Smooth muscle cell (in vitro differentiated cells): ENCODE measurements around the gene GMIP. TPM values are rescaled to one million over a fixed set of nuclear protein-coding genes. Genes with fewer than 3 reads are reported as not detected.

Experiments
- DNase-seq: peaks from one replicate; lab custom pipeline; 2025; ENCODE audit not compliant: unreplicated experiment; lab: John Stamatoyannopoulos, UW
- H2AFZ ChIP-seq: fragments of 200-600 bp; sonication (generic); 2 replicates; pipeline ENCODE4 v1.6.0; 2016; ENCODE audit warnings: antibody characterized with exemption, low read depth, mild to moderate bottlenecking
- H3F3A ChIP-seq: fragments of 200-600 bp; sonication (generic); 2 replicates; pipeline ENCODE4 v1.6.0; 2017; ENCODE audit warnings: antibody characterized with exemption, low read depth
- H3K27ac ChIP-seq: fragments of 200-600 bp; sonication (generic); 2 replicates; pipeline ENCODE4 v1.5.1; 2016; ENCODE audit warnings: low read depth, mild to moderate bottlenecking
- H3K27me3 ChIP-seq: fragments of 200-600 bp; sonication (generic); 2 replicates; pipeline ENCODE4 v1.6.1; 2016; ENCODE audit warnings: low read depth, mild to moderate bottlenecking
- H3K36me3 ChIP-seq: fragments of 200-600 bp; sonication (generic); 2 replicates; pipeline ENCODE4 v1.5.1; 2016; ENCODE audit warnings: low read depth
- H3K4me1 ChIP-seq: fragments of 200-600 bp; sonication (generic); 2 replicates; pipeline ENCODE4 v1.5.1; 2016; ENCODE audit warnings: low read depth
- H3K4me2 ChIP-seq: fragments of 200-600 bp; sonication (generic); 2 replicates; pipeline ENCODE4 v1.6.0; 2016; ENCODE audit warnings: mild to moderate bottlenecking
- H3K4me3 ChIP-seq: fragments of 200-600 bp; sonication (generic); 2 replicates; pipeline ENCODE4 v1.5.1; 2016; ENCODE audit warnings: mild to moderate bottlenecking
- H3K79me2 ChIP-seq: fragments of 200-600 bp; sonication (generic); 2 replicates; pipeline ENCODE4 v1.6.0; 2016; ENCODE audit warnings: low read depth, mild to moderate bottlenecking
- H3K9ac ChIP-seq: fragments of 200-600 bp; sonication (generic); 2 replicates; pipeline ENCODE4 v1.6.0; 2016; ENCODE audit warnings: low read depth
- H3K9me3 ChIP-seq: fragments of 200-600 bp; sonication (generic); replicated peaks from 2 replicates; pipeline ENCODE4 v1.5.1; 2016; ENCODE audit warnings: low read depth
- H4K20me1 ChIP-seq: fragments of 200-600 bp; sonication (generic); 2 replicates; pipeline ENCODE4 v1.6.0; 2016; ENCODE audit warnings: low read depth
- CTCF ChIP-seq: fragments of 200-600 bp; sonication (generic); IDR thresholded peaks from 2 replicates; pipeline ENCODE4 v1.5.1; 2017; ENCODE audit warnings: borderline replicate concordance, mild to moderate bottlenecking, antibody characterized with exemption; ENCODE audit not compliant: insufficient read depth, poor library complexity, severe bottlenecking
- WGBS: methylation state at CpG from one replicate; pipeline ENCODE4 v1.1.7; 2016; ENCODE audit warnings: low lambda C conversion rate; 5-methylcytosine and 5-hydroxymethylcytosine counted together
- polyA plus RNA-seq: library from polyadenylated mRNA; unstranded; fragments of >200 nt; fragmentation: Nextera tagmentation; extraction: Ambion mirVana; gene quantifications from 2 replicates; pipeline ENCODE4 v1.2.1, GENCODE V29; 2016
- total RNA-seq: library from RNA; depleted of rRNA; stranded (reverse); fragments of >200 nt; gene quantifications from 2 replicates; pipeline ENCODE4 v1.2.3, GENCODE V29; 2014

GMIP gene
- total and polyA plus RNA-seq, 2 experiments from 2014 or later: 3.9 to 19.5 TPM

GRCh38 chr19:19674315-19674714 lies 30.9 kb upstream of the GMIP start:
- H3K36me3 ChIP-seq: peaks cover 14% of the 10 kb centered on the region
- H3K4me1 ChIP-seq: peaks cover 7% of the 10 kb centered on the region
- H3K9me3 ChIP-seq: peaks cover 7% of the 10 kb centered on the region
- H4K20me1 ChIP-seq: no peaks in the 10 kb centered on the region
- no peak overlapping the region for H3K4me3 ChIP-seq
- H3K9ac ChIP-seq: no peak overlapping the region
- no peak overlapping the region for H3K4me2 ChIP-seq
- no peak overlapping the region for H2AFZ ChIP-seq
- H3F3A ChIP-seq: no peaks in the 10 kb centered on the region
- H3K79me2 ChIP-seq: peaks cover 13% of the 10 kb centered on the region
- TF ChIP-seq CTCF: no peak
- no peak overlapping the region for H3K27ac ChIP-seq
- WGBS: 100% methylated on average over 6 of the region's 6 CpGs
- no peaks in the 10 kb centered on the region for H3K27me3 ChIP-seq
- no peak for DNase-seq

- H3K27ac ChIP-seq: no peak overlapping the region
- no peak overlapping the region for H3K4me3 ChIP-seq
- H4K20me1 ChIP-seq: no peaks in the 10 kb centered on the region
- H3F3A ChIP-seq: no peaks in the 10 kb centered on the region
- H3K36me3 ChIP-seq: peaks cover 6% of the 10 kb centered on the region
- no peak overlapping the region for H3K4me2 ChIP-seq
- H3K4me1 ChIP-seq: peaks cover 9% of the 10 kb centered on the region
- H3K9ac ChIP-seq: no peak overlapping the region
- 88% methylated on average over 3 of the region's 3 CpGs for WGBS
- H3K79me2 ChIP-seq: peaks cover 16% of the 10 kb centered on the region
- no peaks in the 10 kb centered on the region for H3K27me3 ChIP-seq
- no peak for DNase-seq
- TF ChIP-seq CTCF: no peak
- H3K9me3 ChIP-seq: no peaks in the 10 kb centered on the region
- no peak overlapping the region for H2AFZ ChIP-seq
These were observed 29.4 kb upstream of the GMIP start for GRCh38 chr19:19672816-19673215.

GRCh38 chr19:19670070-19670551 lies 26.7 kb upstream of the GMIP start:
- DNase-seq: no peak
- no peak overlapping the region for H3K27ac ChIP-seq
- no peaks in the 10 kb centered on the region for H3K9me3 ChIP-seq
- no peak overlapping the region for H3K9ac ChIP-seq
- peak overlapping the region; percentile 95 for H3K4me2 ChIP-seq
- no peaks in the 10 kb centered on the region for H4K20me1 ChIP-seq
- TF ChIP-seq CTCF: no peak
- 57% methylated on average over 10 of the region's 10 CpGs for WGBS
- H3K36me3 ChIP-seq: no peaks in the 10 kb centered on the region
- H3F3A ChIP-seq: no peaks in the 10 kb centered on the region
- H3K27me3 ChIP-seq: no peaks in the 10 kb centered on the region
- H3K4me3 ChIP-seq: peak overlapping the region; percentile 83
- peaks cover 9% of the 10 kb centered on the region for H3K4me1 ChIP-seq
- peaks cover 16% of the 10 kb centered on the region for H3K79me2 ChIP-seq
- H2AFZ ChIP-seq: no peak overlapping the region
